NAMALWA (cell line): ENCODE measurements around the gene CNKSR3.

Source experiments
- DNase-seq: peaks from one replicate; pipeline ENCODE4 v3.0.0-alpha.2; 2015; ENCODE audit warnings: low spot score

The CNKSR3 gene

GRCh38 chr6:154453329-154453728, 57.2 kb downstream of the CNKSR3 start:
- no peak for DNase-seq

- DNase-seq, result no peak
Observed at GRCh38 chr6:154450498-154450897, 60.0 kb downstream of the CNKSR3 start.

- no peak for DNase-seq
Observed at GRCh38 chr6:154448448-154449096, 61.9 kb downstream of the CNKSR3 start.

- no peak for DNase-seq
Observed at GRCh38 chr6:154447954-154448353, 62.5 kb downstream of the CNKSR3 start.

GRCh38 chr6:154446984-154447383, 63.5 kb downstream of the CNKSR3 start:
- DNase-seq, result no peak

- DNase-seq, result no peak
Observed at GRCh38 chr6:154445417-154445816, 65.1 kb downstream of the CNKSR3 start.

- DNase-seq, result no peak
Observed at GRCh38 chr6:154441995-154442310, 68.5 kb downstream of the CNKSR3 start.

GRCh38 chr6:154440422-154441043, 70.0 kb downstream of the CNKSR3 start:
- DNase-seq, result no peak

GRCh38 chr6:154440022-154440421, 70.5 kb downstream of the CNKSR3 start:
- DNase-seq, result no peak

GRCh38 chr6:154438882-154439415, 71.5 kb downstream of the CNKSR3 start:
- DNase-seq, result no peak

GRCh38 chr6:154435400-154435945, 75.0 kb downstream of the CNKSR3 start:
- no peak for DNase-seq

GRCh38 chr6:154434662-154435061, 75.8 kb downstream of the CNKSR3 start:
- DNase-seq, result no peak

- DNase-seq, result no peak
Observed at GRCh38 chr6:154433477-154434241, 76.8 kb downstream of the CNKSR3 start.

- DNase-seq, result no peak
Observed at GRCh38 chr6:154432533-154433476, 77.7 kb downstream of the CNKSR3 start.

- no peak for DNase-seq
Observed at GRCh38 chr6:154430481-154430919, 80.0 kb downstream of the CNKSR3 start.

GRCh38 chr6:154429711-154430110, 80.8 kb downstream of the CNKSR3 start:
- no peak for DNase-seq

- no peak for DNase-seq
Observed at GRCh38 chr6:154428897-154429296, 81.6 kb downstream of the CNKSR3 start.

GRCh38 chr6:154427446-154427845, 83.0 kb downstream of the CNKSR3 start:
- no peak for DNase-seq

GRCh38 chr6:154426997-154427396, 83.5 kb downstream of the CNKSR3 start:
- DNase-seq, result no peak

- DNase-seq, result no peak
Observed at GRCh38 chr6:154425034-154425433, 85.5 kb downstream of the CNKSR3 start.

- no peak for DNase-seq
Observed at GRCh38 chr6:154414021-154414813, 96.3 kb downstream of the CNKSR3 start.
